Neutrophil (primary cell): ENCODE measurements around the gene KIF26A.

Source experiments
- H3K27ac ChIP-seq: fragments of 200-600 bp; sonication (generic); 2 replicates; pipeline ENCODE4 v1.5.1; 2016; ENCODE audit warnings: mild to moderate bottlenecking, moderate library complexity
- H3K27me3 ChIP-seq: fragments of 200-600 bp; sonication (generic); 2 replicates; pipeline ENCODE4 v1.6.0; 2016; ENCODE audit warnings: mild to moderate bottlenecking
- H3K36me3 ChIP-seq: fragments of 200-600 bp; sonication (generic); 2 replicates; pipeline ENCODE4 v1.5.1; 2017
- H3K4me1 ChIP-seq, 2 experiments: fragments of 200-600 bp in 1 of 2; sonication (generic) in 1 of 2; 1 replicate in 1 of 2; 2 replicates in 1 of 2; pipeline versions ENCODE4 v1.5.1 to v1.6.1; 2013 to 2016; ENCODE audit warnings: low read depth in 1 of 2, low read length in 1 of 2, mild to moderate bottlenecking in 1 of 2, moderate library complexity in 1 of 2; ENCODE audit not compliant: control insufficient read depth in 1 of 2, insufficient read depth in 1 of 2
- H3K4me3 ChIP-seq, 2 experiments: fragments of 200-600 bp in 1 of 2; sonication (generic) in 1 of 2; 1 replicate in 1 of 2; 2 replicates in 1 of 2; pipeline ENCODE4 v1.5.1; 2013 to 2016; ENCODE audit warnings: low read depth in 1 of 2, low read length in 1 of 2, mild to moderate bottlenecking in 1 of 2, moderate library complexity in 1 of 2
- H3K9me3 ChIP-seq: fragments of 200-600 bp; sonication (generic); 2 replicates; pipeline ENCODE4 v1.5.1; 2016
- CTCF ChIP-seq: fragments of 200-600 bp; sonication (generic); IDR thresholded peaks from 2 replicates; pipeline ENCODE4 v1.5.1; 2016; ENCODE audit warnings: antibody characterized with exemption

The KIF26A gene

DNA sequence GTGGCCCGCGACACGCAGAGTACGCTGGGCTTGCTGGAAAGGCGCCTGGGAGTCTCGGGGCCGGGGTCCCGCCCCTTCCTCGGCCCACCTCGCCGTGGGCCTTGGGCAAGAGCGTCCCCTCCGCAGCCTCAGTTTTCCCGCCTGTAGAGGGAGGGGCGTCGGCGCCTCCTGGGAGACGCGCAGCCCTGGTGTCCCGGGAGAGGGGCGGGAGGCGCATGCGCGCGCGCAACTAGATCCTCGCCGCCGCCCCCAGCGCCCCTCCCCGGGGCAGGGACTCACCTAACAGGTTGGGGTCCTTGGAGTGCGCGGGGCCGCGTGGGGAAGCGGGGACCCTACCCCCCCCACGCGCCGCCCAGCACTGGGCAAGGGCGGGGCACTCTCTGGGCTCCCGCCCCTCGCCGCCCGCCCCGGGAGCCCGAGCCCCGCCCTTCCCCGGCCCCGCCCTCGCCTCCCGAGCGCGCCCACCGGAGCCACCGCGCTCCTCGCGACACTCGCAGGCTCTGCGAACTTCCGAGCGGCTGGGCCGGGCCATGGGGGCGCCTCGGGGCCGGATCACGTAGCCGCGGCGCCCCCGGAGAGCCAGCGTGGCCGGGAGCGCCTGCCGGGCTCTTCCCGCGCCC lies at the start of gene KIF26A:
Gene KIF26A (plus strand): TSS at position 490 of the 620 bp plus-strand sequence. CDS start 136 bp downstream, outside the sequence.
- Histone ChIP-seq H3K27me3 (peaks cover 89% of the 10 kb centered on the region), H3K4me3 (peak within 1 kb of the TSS in 1 of 2 experiments; percentile 22), H3K9me3 (no peaks in the 10 kb centered on the region), H3K4me1 (peaks cover 7 to 13% of the 10 kb centered on the region in 2 experiments), H3K27ac (no peak within 1 kb of the TSS), H3K36me3 (no peaks in the 10 kb centered on the region)
- TF ChIP-seq CTCF: no peak

DNA sequence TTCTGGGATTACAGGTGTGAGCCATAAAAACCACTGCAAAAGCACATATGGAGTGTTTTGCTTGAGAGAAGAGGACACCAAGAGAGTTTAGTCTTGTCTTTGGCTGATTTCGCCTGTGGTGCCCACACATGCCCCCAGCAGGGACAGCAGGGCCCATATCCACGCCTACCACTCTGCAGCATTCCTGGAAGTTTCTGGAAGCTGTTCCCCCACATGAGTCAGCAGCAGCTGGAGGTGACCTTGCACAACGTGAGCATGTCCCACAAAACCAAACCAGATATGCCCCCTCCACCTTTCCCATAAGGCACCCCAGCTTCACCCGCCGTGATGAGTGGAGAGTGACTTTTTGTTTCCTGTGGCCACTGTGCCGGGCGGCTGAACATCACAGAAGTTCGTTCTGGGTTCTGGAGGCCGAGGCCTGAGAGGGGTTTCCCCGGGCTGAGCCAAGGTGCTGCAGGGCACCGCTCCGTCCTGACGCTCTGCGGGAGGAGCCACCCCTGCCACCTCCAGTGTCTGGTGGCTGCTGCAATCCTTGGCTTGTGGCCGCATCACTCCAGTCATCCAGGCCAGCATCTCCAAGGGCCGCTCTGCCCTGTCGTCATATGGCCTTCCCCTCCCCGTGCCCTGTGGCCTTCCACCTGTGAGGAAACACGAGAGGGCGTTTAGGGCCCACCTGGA lies 48.2 kb upstream of the KIF26A start:
- no peak for TF ChIP-seq CTCF
- H3K27me3 ChIP-seq: peaks cover 24% of the 10 kb centered on the region

DNA sequence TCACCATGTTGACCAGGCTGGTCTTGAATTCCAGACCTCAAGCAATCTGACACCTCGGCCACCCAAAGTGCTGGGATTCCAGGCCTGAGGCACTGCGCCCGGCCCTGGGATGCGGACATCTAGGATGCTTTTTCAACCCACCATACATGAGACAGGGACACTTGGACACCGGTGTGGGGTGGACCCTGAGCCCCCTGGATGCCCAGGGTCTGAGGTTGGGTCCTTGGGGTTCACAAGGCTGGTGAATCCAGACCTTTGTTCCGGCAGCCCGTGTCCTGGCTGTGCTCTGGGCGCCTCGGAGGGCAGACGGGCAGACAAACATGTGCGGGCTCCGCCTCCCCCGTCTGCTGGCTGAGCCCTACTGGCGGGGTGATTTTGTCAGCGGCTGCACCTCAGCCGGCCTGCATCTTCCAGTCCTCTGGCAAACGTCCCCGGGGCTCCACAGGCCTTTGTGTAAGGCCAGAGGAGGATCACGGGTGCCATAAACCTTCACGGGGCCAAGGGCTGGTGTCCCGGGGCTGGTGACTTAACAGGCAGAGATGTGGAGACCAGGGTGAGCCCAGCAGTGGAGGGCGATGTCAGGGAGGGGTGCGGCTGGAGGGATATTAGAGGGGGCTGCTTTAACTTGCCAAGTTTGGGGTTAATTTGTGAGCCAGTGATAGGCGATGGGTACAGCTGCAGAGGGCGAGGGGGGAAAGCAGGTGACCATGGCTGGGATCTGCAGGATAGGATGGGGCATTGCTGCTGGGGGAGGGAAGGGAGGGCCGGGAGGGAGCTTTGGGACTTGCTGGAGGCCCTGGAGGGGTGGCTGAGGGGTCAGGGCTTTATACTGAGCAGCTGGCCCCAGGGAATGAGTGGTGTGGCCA lies 47.1 kb upstream of the KIF26A start:
- H3K9me3 ChIP-seq: no peaks in the 10 kb centered on the region
- no peaks in the 10 kb centered on the region for H3K36me3 ChIP-seq
- H3K4me3 ChIP-seq: no peak overlapping the region
- no peak for TF ChIP-seq CTCF
- H3K27ac ChIP-seq: no peak overlapping the region
- H3K4me1 ChIP-seq: no peaks in the 10 kb centered on the region
- H3K27me3 ChIP-seq: peaks cover 13% of the 10 kb centered on the region

More for the DNA sequence above, 48.2 kb upstream of the KIF26A start:
- no peaks in the 10 kb centered on the region for H3K36me3 ChIP-seq
- no peak overlapping the region for H3K27ac ChIP-seq
- H3K9me3 ChIP-seq: no peaks in the 10 kb centered on the region
- no peaks in the 10 kb centered on the region for H3K4me1 ChIP-seq
- no peak overlapping the region for H3K4me3 ChIP-seq

DNA sequence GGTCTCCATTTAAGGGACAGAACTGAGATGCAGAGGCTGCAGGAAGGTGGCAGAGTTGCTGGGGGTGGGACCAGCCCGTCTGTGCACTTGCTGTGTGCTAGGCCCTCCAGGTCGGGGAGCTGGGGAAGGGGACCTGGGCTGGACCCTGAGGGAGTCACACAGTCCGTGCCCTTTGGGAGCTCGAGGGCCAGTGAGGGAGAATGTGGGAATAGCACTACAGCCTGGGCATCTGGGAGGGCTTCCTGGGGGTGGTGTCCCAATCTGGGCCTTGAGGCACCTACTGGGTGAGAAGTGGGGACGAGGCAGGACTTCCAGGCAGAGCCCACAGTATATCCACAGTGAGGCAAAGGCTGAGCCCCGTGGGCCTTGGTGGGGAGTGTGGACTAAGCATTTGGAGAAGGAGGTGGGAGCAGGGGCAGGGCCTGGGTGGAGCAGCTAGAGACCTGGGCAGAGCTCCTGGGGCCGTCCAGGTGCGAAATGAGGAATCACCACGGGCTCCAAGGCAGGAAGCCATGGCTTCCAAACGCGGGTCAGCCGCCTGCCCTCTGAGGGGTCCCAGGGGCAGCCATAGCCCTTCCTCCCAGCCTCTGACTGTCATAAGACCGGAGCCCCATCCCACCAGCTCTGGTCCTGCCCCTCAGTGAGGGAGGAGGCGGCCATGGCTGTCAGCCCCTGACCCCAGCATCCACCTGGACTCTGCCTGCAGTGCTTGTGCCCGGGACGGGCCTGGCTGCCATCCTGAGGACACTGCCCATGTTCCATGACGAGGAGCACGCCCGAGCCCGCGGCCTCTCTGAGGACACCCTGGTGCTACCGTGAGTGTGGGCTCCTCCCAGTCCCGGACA lies 46.2 kb upstream of the KIF26A start:
- TF ChIP-seq CTCF: no peak
- Histone ChIP-seq H3K4me3 (no peak overlapping the region), H3K27ac (no peak overlapping the region), H3K4me1 (no peaks in the 10 kb centered on the region), H3K27me3 (peaks cover 4% of the 10 kb centered on the region), H3K36me3 (no peaks in the 10 kb centered on the region), H3K9me3 (no peaks in the 10 kb centered on the region)

GRCh38 chr14:104092931-104093365 lies 45.4 kb upstream of the KIF26A start:
- Histone ChIP-seq H3K36me3 (no peaks in the 10 kb centered on the region), H3K4me3 (no peak overlapping the region), H3K27me3 (no peaks in the 10 kb centered on the region), H3K27ac (no peak overlapping the region), H3K9me3 (no peaks in the 10 kb centered on the region), H3K4me1 (no peaks in the 10 kb centered on the region)
- no peak for TF ChIP-seq CTCF
